CD1c-positive myeloid dendritic cell (primary cell): ENCODE data around the gene PFKFB1.
"Not testable (repeated sequence)": the region's sequence is repeated elsewhere in the genome, so short reads cannot be mapped to it uniquely, and the experiment has no call there.

ENCODE experiments used
- DNase-seq: peaks from one replicate; pipeline ENCODE4 v3.0.0-alpha.2; 2016; ENCODE audit errors: extremely low spot score

Gene PFKFB1

DNA sequence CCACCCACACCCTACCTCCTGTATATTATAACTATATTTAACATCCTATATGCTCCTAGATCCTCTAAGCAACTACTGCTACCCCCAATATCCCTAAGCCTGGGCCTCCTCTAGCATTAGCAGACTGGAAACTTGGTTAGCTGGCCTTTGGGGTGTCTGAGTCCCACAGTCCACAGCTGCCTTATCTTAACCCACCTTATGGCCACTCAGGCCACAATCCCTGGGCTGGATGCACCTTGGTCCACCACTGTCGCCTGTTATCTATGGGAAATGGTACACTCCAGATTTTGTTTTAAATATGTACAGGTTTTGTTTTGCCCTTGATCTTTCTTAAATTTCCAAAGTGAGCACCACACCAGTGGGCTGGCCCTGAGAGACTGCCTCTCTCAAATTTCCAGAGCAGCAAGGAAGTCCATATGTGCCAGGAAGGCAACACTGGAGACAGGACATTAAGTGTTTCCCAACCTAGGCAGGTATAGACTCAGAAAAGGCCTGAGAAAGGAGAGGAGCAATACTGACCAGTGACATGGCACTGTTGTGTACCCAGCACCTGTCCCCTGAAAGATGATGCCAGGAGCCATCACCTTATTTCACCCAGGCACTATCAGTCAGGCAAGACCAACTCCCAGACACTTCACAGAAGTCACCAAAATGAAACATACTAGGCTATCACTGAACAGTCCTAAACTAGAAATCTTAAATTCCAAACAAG, 921 bp downstream of the PFKFB1 start:
- DNase-seq: no peak

DNA sequence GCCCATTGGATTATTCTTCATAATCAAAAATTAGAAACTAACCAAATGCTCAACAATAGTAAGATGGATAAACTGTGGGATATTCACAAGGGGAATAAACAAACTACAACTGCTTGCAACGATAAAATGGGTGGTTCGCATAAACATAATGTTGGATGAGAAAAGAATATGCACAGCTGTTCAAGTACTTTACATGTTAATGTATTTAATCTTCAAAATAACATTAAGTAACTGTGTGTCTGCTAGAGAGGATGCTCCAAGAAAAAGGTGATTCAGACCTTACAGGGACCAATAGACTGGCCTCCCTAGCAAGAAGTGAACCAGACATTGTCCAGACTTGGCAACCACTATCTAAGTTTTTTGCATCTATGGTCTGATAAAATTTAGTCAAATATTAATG, 2.3 kb downstream of the PFKFB1 start:
- DNase-seq: no peak

DNA sequence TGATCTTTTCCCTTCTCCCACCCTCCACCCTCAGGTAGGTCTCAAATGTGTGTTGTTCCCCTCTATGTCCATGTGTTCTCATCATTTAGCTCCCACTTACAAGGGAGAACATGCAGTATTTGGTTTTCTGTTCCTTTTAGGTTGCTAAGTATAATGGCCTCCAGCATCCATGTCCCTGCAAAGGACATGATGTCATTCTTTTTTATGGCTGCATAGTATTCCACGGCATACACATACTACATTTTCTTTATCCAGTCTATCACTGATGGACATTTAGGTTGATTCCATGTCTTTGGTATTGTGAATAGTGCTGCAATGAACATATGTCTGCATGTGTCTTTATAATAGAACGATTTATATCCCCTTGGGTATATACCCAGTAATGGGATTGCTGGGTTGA, 10.7 kb downstream of the PFKFB1 start:
- DNase-seq: not testable (repeated sequence)

DNA sequence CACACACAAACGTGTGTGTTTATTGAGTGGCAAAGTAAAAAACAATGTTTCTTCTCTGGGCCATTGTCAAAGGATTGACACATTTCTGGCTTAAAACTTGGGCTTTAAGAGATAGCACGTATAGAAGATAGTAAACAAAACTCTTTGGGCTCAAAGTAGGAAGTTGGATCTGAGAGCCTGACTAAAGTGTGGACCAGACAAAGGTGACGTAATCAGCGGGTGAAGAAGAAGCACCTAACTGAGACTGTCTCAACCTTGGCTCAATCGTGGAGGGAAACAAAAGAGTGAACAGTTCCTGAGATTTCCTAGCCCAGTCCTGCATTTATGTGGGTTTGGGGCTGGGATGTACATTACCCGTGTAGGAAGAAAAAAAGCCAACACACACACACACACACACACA, 13.7 kb downstream of the PFKFB1 start:
- peak; percentile 2 for DNase-seq

DNA sequence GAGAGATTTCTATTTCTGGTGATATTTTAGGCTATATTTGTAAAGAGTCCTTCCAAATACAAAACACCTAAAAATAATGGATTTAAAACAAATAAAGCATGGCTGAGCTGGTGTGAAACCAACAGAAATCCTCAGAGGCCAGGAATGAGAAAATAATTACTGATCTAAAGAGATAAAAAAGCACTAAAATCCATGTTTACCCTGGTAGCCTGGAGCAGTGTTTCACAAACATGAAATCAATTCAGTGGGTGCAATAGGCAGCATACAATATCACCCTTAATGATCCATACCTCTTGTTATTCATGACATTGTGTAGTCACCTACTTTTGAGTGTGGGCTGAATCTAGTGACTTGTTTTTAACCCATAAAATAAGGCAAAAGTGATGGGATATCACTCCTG, 14.6 kb downstream of the PFKFB1 start:
- no peak for DNase-seq

DNA sequence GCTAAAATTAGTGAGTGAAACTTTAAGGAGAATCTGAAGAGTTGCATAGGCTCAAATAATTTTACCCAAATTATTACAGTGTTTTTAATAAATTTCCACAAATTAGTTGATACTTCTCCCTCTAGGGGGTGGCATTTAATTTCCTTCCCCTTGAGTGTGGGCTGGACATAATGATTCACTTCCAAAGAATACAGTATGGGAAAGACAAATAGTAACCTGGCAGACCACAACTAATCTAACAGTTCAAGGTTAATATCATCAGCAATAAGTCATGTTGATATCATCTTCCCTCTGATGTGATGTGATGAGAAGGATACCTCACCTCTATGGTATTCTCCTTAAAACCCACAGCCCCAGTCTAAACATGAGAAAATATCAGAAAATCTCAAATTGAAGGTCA, 15.5 kb downstream of the PFKFB1 start:
- DNase-seq: no peak

DNA sequence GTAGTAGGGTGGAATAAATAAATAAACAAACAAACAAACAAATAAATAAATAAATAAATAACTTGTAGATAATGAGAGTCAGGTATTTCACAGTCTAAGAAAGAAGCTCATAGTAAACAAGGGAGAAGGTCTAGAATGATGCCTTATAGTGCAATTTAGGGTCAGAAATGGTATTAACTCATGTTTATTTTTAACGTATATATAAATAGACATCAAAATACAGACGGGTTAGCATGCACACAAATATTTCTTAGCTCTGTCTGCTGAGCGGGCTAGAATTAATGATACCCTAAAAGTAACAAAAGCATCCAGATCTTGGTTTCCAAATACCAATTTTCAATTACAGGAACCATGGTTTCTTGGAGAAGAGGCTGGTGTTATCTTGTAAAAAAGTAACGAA, 16.6 kb downstream of the PFKFB1 start:
- no peak for DNase-seq

DNA sequence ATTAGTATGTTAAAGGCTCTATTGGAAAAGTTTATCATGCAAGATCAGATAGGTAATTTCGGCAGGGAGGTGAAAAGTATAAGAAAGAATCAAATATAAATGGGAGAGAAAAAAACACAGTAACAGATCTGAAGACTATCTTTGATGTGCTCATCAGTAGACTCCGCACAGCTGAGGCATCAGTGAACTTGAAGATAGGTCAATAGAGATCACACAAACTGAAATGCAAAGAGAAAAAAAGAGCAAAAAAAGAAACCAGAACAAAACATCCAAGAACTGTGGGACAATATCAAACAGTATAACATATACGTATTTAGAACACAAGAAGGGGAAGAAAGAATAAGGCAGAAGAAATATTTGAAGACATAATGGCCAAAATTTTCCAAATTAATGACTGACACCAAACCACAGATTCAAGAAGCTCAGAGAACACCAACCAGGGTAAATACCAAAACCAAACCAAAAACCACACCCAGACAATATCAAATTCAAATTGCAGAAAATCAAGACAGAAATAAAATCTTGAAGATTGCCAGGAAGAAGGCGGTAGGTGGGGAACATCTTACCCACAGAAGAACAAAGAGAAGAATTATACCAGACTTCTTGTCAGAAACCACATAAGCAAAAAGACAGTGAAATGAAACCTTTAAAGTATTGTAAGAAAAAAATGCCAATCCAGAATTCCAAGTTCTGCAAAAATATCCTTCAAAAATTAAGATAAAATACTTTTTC, 29.1 kb downstream of the PFKFB1 start:
- no peak for DNase-seq

DNA sequence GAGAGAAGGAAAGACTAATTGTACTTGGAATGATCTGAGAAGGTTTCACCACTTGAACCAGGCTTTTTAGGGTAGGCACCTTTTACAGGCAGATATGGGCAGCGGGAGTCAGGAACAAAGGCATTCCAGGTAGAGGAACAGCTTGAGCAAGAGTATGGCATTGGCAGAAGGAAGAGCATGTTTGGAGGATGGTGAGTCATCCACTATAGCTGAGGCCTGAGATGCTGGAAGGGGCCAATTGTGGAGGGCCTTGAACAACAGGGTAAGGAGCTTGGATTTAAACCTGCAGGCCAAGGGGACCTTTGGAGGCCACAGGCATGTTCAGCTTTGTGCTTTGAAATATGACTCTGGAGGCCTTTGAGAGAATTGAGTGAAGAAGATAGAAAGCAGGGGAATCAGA, 32.2 kb downstream of the PFKFB1 start:
- DNase-seq: no peak

DNA sequence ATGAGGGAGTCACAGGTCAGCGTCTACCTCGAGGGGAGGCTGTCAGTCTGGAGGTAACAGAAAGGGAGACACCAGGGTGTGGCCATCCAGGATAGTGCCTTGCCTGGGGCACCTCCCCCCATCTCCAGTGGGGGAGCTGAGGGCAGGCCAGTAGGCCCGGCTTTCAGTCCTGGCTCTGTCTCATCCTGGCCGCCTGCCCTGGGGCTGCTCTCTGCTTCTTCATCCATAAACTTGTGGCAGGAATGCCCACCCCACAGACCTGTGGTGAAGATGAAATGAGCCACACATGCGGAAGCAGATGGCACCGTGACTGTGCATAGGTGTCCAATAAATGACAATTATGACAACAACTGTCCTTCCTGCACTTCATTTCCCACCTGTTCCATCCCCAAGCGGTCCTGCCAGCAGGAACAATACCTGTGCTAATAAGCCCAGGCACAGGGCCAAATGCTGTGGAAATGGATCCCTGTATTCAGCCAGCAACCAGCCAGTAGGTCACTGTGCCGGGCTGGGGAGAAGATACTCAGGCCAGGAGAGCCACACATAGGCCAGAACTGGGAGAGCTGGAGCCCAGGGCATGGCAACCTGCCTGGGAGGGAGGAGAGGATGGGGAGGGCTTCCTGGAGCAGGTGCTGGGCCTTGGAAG, 43.1 kb downstream of the PFKFB1 start:
- DNase-seq: no peak

DNA sequence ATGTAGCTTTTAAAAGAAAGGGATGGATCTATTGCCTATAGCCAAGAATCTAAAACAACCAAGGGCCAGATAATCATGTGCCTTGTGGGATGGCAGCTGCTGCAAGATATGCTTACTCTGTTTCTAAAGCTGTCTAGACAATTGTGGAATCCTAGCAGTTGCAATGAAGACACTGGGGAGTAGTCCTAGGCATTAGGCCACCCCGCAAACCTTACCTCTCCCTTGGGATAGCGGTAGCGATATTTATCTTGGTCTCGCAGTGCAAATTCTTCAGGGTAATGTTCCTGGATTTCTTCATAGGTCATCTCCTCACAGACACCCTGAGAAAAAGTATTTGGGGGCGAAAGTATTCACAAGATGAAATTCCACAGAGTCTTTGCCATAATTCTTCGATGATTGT, 48.8 kb downstream of the PFKFB1 start:
- no peak for DNase-seq

DNA sequence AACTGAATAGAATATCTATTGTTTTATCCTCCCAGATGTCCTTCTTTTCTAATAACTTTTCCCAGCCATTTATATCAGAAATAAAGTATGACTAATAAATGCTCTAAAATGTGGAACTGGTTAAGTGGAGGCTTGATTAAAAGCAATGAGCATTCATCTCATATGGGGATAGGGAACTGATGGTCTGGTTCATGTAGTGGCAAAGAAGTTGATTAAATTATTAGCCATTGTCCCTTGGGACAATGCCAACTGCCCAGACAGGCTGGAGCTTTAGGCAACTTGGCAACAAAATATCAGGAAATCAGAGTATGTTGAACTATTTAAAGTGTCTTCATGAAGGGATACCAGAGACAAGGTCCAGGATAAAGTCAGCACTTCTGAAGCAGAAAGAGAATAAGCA, 49.2 kb downstream of the PFKFB1 start:
- DNase-seq: no peak

DNA sequence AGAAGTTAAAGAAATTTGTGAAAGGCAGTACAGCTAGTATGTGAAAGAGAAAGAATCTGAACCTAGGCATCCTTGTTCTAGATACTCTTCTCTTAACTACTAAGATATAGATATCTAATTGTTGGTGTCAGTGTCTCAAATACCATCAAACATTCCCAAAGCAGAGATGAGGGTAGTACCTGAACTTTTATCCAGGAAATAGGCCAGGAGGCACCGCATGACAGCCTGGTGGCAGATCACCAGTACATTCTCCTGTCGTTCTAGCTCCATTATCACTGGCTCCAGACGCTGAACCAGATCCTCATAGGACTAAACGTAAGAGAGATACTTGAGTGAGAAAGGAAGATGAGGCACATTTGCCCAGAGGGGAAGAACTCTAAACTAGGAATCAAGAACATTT, 56.6 kb downstream of the PFKFB1 start:
- no peak for DNase-seq

DNA sequence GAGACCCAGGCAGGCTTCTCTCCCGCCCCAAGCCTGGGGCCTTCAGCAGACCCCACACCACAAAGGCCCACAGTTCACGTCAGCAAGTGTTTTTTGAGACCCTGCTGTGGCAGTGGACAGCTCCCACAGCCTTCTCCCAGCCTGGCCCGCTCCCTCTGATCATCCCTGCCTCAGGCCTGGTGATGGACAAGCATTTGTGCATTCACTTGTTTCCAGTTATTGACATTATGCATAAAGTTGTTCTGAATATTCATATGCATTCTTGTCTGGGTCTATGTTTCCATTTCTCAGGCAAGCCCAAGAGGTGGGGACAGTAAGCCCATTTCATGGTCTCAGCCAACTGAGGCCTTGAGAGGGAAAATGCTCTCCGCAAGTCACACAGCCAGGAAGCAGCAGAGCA, 58.7 kb downstream of the PFKFB1 start:
- no peak for DNase-seq

DNA sequence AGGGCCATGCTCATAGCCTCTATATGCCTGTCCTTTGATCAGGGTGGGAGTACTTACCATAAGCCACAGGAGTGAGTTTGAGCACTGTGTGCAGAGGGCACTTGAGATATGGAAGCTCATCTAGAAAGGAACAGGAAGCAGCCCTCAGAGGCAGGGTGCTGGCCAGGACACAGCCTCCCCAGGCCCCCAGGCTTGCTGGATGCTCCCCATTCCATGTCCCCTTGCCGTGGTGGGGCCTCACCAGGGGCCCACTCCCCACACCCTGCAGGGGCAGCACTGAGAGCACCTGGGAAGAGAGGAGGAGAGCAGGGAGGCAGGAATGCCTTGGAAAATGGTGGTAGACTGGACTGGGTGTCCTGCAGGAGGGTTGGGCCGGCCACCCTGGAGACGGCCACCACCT, 59.1 kb downstream of the PFKFB1 start:
- no peak for DNase-seq

DNA sequence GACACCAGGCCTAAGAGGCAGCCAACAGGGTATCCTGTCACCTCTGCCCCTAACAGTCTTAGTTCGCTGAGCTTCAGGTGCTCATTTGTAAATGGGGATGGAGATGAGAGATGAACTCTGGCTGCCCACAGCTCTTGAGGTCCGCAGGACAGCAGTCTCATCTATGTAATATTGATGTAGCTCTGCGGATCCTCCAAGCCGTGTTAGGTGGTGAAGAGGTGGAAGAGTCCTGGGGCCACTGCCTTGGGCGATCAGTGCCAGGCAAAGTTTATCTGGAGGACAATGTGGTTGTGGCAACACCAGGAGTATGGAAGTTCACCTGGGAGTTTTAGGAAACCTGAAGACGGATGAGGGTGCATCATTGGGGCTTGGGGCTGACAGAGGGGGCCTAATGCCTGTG, 59.9 kb downstream of the PFKFB1 start:
- DNase-seq: no peak

DNA sequence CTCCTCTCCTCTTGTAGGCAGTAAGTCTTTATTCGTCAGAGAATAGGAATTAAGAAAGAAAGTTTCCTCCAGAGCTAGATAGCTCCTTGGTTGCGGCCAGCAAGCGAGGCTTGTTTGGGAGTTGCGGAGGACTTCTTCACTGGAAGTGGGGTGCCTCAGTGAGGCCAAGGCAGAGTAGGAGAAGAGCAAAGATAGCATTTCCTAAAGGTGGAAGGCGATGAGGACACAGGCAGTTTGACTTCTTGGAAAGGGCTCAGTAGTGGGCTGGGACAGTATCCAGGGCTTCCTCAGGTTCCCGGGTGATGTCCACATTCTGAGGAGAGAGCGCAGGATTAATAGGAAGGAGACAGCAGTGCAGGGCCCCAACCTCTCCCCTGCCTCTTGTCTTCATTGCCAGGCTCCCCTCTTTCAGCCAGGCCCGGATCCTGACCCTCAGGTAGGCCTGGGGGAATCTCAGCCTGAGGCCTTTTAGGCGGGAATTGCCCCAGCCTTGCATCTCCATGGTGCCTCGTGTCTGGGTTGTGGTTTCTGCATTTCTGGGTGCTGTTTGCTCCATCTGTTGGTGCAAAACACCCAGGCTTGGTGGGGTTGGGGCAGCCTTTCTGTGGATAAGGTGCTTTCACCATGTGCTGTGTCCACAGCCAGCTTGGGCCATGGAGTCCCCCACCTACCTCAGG, 60.7 kb downstream of the PFKFB1 start:
- no peak for DNase-seq

DNA sequence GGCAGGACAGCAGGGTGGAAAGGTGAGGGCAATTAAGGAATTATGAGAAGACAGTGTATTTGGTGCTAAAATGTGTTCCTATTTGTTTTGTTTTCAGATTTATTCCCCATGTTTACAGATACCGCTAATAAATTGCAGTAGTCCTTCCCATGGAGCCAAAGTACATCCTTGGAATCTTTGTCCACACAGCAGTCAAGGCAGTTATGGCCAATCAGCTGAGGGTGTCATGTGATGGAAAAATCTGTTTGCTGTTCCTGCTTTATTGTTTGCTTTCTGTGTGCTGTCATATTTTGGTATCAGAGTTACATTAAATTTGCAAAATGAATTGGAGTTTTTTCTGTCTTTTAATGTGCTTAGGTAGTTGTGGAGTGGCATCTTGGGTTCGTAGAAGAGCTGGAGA, 62.9 kb downstream of the PFKFB1 start:
- DNase-seq: no peak

DNA sequence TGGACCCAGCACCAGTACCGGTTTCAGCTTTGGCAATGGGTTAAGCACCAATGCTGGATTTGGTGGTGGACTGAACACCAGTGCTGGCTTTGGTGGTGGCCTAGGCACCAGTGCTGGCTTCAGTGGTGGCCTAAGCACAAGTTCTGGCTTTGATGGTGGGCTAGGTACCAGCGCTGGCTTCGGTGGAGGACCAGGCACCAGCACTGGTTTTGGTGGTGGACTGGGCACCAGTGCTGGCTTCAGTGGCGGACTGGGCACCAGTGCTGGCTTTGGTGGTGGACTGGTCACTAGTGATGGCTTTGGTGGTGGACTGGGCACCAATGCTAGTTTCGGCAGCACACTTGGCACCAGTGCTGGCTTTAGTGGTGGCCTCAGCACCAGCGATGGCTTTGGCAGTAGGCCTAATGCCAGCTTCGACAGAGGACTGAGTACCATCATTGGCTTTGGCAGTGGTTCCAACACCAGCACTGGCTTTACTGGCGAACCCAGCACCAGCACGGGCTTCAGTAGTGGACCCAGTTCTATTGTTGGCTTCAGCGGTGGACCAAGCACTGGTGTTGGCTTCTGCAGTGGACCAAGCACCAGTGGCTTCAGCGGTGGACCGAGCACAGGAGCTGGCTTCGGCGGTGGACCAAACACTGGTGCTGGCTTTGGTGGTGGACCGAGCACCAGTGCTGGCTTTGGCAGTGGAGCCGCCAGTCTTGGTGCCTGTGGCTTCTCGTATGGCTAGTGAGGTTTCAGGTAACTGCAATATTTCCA, 63.5 kb downstream of the PFKFB1 start:
- DNase-seq: no peak

DNA sequence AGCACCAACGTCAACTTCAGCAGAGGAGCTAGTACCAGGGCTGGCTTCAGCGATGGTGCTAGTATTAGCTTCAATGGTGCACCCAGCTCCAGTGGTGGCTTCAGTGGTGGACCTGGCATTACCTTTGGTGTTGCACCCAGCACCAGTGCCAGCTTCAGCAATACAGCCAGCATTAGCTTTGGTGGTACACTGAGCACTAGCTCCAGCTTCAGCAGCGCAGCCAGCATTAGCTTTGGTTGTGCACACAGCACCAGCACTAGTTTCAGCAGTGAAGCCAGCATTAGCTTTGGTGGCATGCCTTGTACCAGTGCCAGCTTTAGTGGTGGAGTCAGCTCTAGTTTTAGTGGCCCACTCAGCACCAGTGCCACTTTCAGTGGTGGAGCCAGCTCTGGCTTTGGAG, 65.1 kb downstream of the PFKFB1 start:
- no peak for DNase-seq

DNA sequence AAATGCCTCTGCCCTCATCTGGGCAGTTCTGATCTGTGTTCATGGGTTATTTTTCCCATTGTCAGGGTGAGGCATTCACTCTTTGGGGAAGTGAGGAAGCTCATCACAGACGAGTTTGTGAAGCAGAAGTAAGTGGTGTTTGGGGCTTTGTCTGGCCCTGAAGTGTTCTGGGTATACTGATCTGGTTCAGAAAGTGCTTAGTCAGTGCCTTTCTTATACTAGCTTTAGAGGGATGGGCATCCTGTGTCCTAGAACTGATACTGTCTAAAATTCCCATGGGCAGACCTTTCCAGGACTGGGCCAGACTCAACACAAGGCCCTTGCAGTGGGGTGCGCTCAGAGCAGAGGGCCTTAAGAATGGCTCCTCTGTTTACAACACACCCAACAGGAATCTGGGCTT, 67.0 kb downstream of the PFKFB1 start:
- DNase-seq: no peak

DNA sequence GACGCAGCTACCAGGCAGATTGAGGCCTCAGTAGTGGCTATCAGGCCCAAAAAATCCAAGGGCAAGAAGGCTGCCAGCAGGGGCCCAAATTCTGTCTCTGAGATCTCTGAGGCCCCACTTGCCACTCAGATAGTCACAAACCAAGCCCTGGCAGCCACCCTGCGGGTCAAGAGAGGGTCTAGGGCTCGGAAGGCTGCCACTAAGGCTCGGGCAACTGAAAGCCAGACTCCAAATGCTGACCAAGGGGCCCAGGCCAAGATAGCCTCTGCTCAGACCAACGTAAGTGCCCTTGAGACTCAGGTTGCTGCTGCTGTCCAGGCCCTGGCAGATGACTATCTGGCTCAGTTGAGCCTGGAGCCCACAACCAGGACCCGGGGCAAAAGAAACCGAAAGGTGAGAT, 70.6 kb downstream of the PFKFB1 start:
- DNase-seq: no peak
